ENCODE measurements around the gene CD180. TPM values are rescaled to one million over a fixed set of nuclear protein-coding genes. Genes with fewer than 3 reads are reported as not detected.

Gene CD180
- total RNA-seq, 3 donors from 2014 or later = 0.98 to 4.6 (median 2.8) TPM

GRCh38 chr5:67201897-67202549 is 5.4 kb upstream of the CD180 start:
- TF ChIP-seq CTCF (IDR thresholded peaks at IDR 0.05) (no peak), POLR2AphosphoS5 (IDR thresholded peaks at IDR 0.05) (no peak), POLR2A (IDR thresholded peaks at IDR 0.05) (no peak)
- H3K9me3 ChIP-seq = no peaks in the 10 kb centered on the region
- intact Hi-C loops (cut with DNase I; ENCODE audit: low total_unique reads) = no loop called here
- H3K36me3 ChIP-seq = no peaks in the 10 kb centered on the region
- no peak for DNase-seq (ENCODE audit: low spot score in 2 of 2)
- H3K27ac ChIP-seq = peak overlapping the region; percentile 30 to 64
- H3K4me1 ChIP-seq = peaks cover 0 to 6% of the 10 kb centered on the region in 2 donors
- no peaks in the 10 kb centered on the region for H3K27me3 ChIP-seq
- H3K4me3 ChIP-seq = no peak overlapping the region

- intact Hi-C loops (cut with DNase I; ENCODE audit: low total_unique reads) = no loop called here
- Histone ChIP-seq H3K9me3 (no peaks in the 10 kb centered on the region), H3K36me3 (no peaks in the 10 kb centered on the region), H3K4me1 (no peaks in the 10 kb centered on the region), H3K27ac (no peak overlapping the region), H3K4me3 (no peak overlapping the region), H3K27me3 (no peaks in the 10 kb centered on the region)
- DNase-seq (ENCODE audit: low spot score in 2 of 2) = no peak
- TF ChIP-seq POLR2A (IDR thresholded peaks at IDR 0.05) = no peak
- TF ChIP-seq CTCF (IDR thresholded peaks at IDR 0.05) = no peak
- no peak for TF ChIP-seq POLR2AphosphoS5 (IDR thresholded peaks at IDR 0.05)
Measured at GRCh38 chr5:67200809-67201562, 4.4 kb upstream of the CD180 start.

GRCh38 chr5:67199859-67200258 is 3.3 kb upstream of the CD180 start:
- no peak overlapping the region for H3K27ac ChIP-seq
- intact Hi-C loops (cut with DNase I; ENCODE audit: low total_unique reads) = no loop called here
- no peaks in the 10 kb centered on the region for H3K9me3 ChIP-seq
- no peaks in the 10 kb centered on the region for H3K36me3 ChIP-seq
- DNase-seq (ENCODE audit: low spot score in 2 of 2) = no peak
- H3K27me3 ChIP-seq = no peaks in the 10 kb centered on the region
- TF ChIP-seq POLR2A (IDR thresholded peaks at IDR 0.05) = no peak
- no peak for TF ChIP-seq CTCF (IDR thresholded peaks at IDR 0.05)
- no peak for TF ChIP-seq POLR2AphosphoS5 (IDR thresholded peaks at IDR 0.05)
- no peak overlapping the region for H3K4me3 ChIP-seq
- H3K4me1 ChIP-seq = no peaks in the 10 kb centered on the region

- no peak for DNase-seq (ENCODE audit: low spot score in 2 of 2)
- intact Hi-C loops (cut with DNase I; ENCODE audit: low total_unique reads) = no loop called here
- no peak overlapping the region for H3K4me3 ChIP-seq
- no peaks in the 10 kb centered on the region for H3K27me3 ChIP-seq
- TF ChIP-seq POLR2A (IDR thresholded peaks at IDR 0.05) (no peak), POLR2AphosphoS5 (IDR thresholded peaks at IDR 0.05) (no peak), CTCF (IDR thresholded peaks at IDR 0.05) (no peak)
- no peaks in the 10 kb centered on the region for H3K36me3 ChIP-seq
- no peak overlapping the region for H3K27ac ChIP-seq
- no peaks in the 10 kb centered on the region for H3K4me1 ChIP-seq
- H3K9me3 ChIP-seq = no peaks in the 10 kb centered on the region
Measured at GRCh38 chr5:67198917-67199316, 2.3 kb upstream of the CD180 start.

- Histone ChIP-seq H3K4me1 (peaks cover 0 to 10% of the 10 kb centered on the region in 2 donors), H3K27ac (peak overlapping the region; percentile 62 to 85), H3K4me3 (no peak overlapping the region), H3K9me3 (no peaks in the 10 kb centered on the region), H3K36me3 (no peaks in the 10 kb centered on the region), H3K27me3 (no peaks in the 10 kb centered on the region)
- no peak for TF ChIP-seq POLR2A (IDR thresholded peaks at IDR 0.05)
- no peak for TF ChIP-seq POLR2AphosphoS5 (IDR thresholded peaks at IDR 0.05)
- TF ChIP-seq CTCF (IDR thresholded peaks at IDR 0.05) = no peak
- intact Hi-C loops (cut with DNase I; ENCODE audit: low total_unique reads) = no loop called here
- no peak for DNase-seq (ENCODE audit: low spot score in 2 of 2)
Measured at GRCh38 chr5:67197536-67197935, 937 bp upstream of the CD180 start.

All from breast epithelium (tissue), 4 donors.